ENCODE results near the gene AMN1. TPM values are rescaled to one million over a fixed set of nuclear protein-coding genes. Genes with fewer than 3 reads are reported as not detected.
"Not testable (repeated sequence)": the region's sequence is repeated elsewhere in the genome, so short reads cannot be mapped to it uniquely, and the experiment has no call there.

The AMN1 gene
- total RNA-seq, 1 donor from 2014 or later, result 5.5 TPM

- H3K27ac Mint-ChIP-seq, result no peak overlapping the region
- no peak for TF ChIP-seq CTCF (conservative IDR thresholded peaks at IDR 0.05)
- no peak for DNase-seq (ENCODE audit: extremely low spot score, unreplicated experiment)
These were observed 18.6 kb downstream of the AMN1 start for GRCh38 chr12:31710021-31710818.

GRCh38 chr12:31708118-31708517 lies 20.7 kb downstream of the AMN1 start:
- not testable (repeated sequence) for H3K4me1 Mint-ChIP-seq (ENCODE audit: unreplicated experiment)

More at GRCh38 chr12:31710021-31710818, 18.6 kb downstream of the AMN1 start:
- H3K27me3 Mint-ChIP-seq, result no peaks in the 10 kb centered on the region
- H3K4me1 Mint-ChIP-seq (ENCODE audit: unreplicated experiment), result no peaks in the 10 kb centered on the region
- H3K4me3 Mint-ChIP-seq, result no peak overlapping the region
- H3K9me3 Mint-ChIP-seq, result peaks cover 4% of the 10 kb centered on the region
- H3K36me3 Mint-ChIP-seq, result peaks cover 32% of the 10 kb centered on the region

GRCh38 chr12:31705621-31706020 lies 23.2 kb downstream of the AMN1 start:
- H3K27ac Mint-ChIP-seq, result no peak overlapping the region
- H3K36me3 Mint-ChIP-seq, result peaks cover 35% of the 10 kb centered on the region
- H3K4me3 Mint-ChIP-seq, result no peak overlapping the region
- no peaks in the 10 kb centered on the region for H3K27me3 Mint-ChIP-seq
- DNase-seq (ENCODE audit: extremely low spot score, unreplicated experiment), result no peak
- TF ChIP-seq CTCF (conservative IDR thresholded peaks at IDR 0.05), result no peak
- no peaks in the 10 kb centered on the region for H3K4me1 Mint-ChIP-seq (ENCODE audit: unreplicated experiment)
- H3K9me3 Mint-ChIP-seq, result peaks cover 4% of the 10 kb centered on the region

More at GRCh38 chr12:31708118-31708517, 20.7 kb downstream of the AMN1 start:
- not testable (repeated sequence) for H3K27me3 Mint-ChIP-seq; H3K4me3 Mint-ChIP-seq; DNase-seq (ENCODE audit: extremely low spot score, unreplicated experiment); H3K27ac Mint-ChIP-seq; H3K9me3 Mint-ChIP-seq
- H3K36me3 Mint-ChIP-seq, result peaks cover 32% of the 10 kb centered on the region

- no peaks in the 10 kb centered on the region for H3K9me3 Mint-ChIP-seq
- no peak for DNase-seq (ENCODE audit: extremely low spot score, unreplicated experiment)
- H3K27ac Mint-ChIP-seq, result no peak overlapping the region
- H3K4me1 Mint-ChIP-seq (ENCODE audit: unreplicated experiment), result no peaks in the 10 kb centered on the region
- peaks cover 13% of the 10 kb centered on the region for H3K36me3 Mint-ChIP-seq
- no peak for TF ChIP-seq CTCF (conservative IDR thresholded peaks at IDR 0.05)
- no peak overlapping the region for H3K4me3 Mint-ChIP-seq
- H3K27me3 Mint-ChIP-seq, result no peaks in the 10 kb centered on the region
These were observed 26.8 kb downstream of the AMN1 start for GRCh38 chr12:31702047-31702446.

GRCh38 chr12:31689921-31690320 lies 38.9 kb downstream of the AMN1 start:
- H3K27ac Mint-ChIP-seq; H3K4me3 Mint-ChIP-seq; H3K4me1 Mint-ChIP-seq (ENCODE audit: unreplicated experiment): not testable (repeated sequence)

GRCh38 chr12:31687101-31687527 lies 41.7 kb downstream of the AMN1 start:
- no peak overlapping the region for H3K4me3 Mint-ChIP-seq
- no peak for TF ChIP-seq CTCF (conservative IDR thresholded peaks at IDR 0.05)
- no peaks in the 10 kb centered on the region for H3K4me1 Mint-ChIP-seq (ENCODE audit: unreplicated experiment)
- H3K9me3 Mint-ChIP-seq, result peaks cover 3% of the 10 kb centered on the region
- H3K27me3 Mint-ChIP-seq, result peaks cover 2% of the 10 kb centered on the region
- no peak for DNase-seq (ENCODE audit: extremely low spot score, unreplicated experiment)
- no peak overlapping the region for H3K27ac Mint-ChIP-seq
- H3K36me3 Mint-ChIP-seq, result peaks cover 49% of the 10 kb centered on the region

More at GRCh38 chr12:31689921-31690320, 38.9 kb downstream of the AMN1 start:
- not testable (repeated sequence) for H3K27me3 Mint-ChIP-seq; H3K9me3 Mint-ChIP-seq; DNase-seq (ENCODE audit: extremely low spot score, unreplicated experiment)
- H3K36me3 Mint-ChIP-seq, result peaks cover 35% of the 10 kb centered on the region
